MM.1S (cell line): Measurements from ENCODE around the gene MSI2.

Experiments
- CTCF ChIP-seq: fragments of 300-600 bp; sonication (generic); IDR thresholded peaks from 2 replicates; pipeline ENCODE4 v1.5.1; 2016; ENCODE audit warnings: antibody characterized with exemption, low read length, mixed read lengths
- EZH2 ChIP-seq: fragments of 300-600 bp; sonication (generic); optimal IDR thresholded peaks from 2 replicates; pipeline ENCODE3; 2017; ENCODE audit warnings: low read depth, mild to moderate bottlenecking, antibody characterized with exemption, low read length, mixed read lengths

- no peak for TF ChIP-seq CTCF
- no peak for TF ChIP-seq EZH2
Measured at GRCh38 chr17:57420734-57421717, 164.7 kb downstream of the MSI2 start.
